Measurements from ENCODE around the gene FIP1L1. TPM values are rescaled to one million over a fixed set of nuclear protein-coding genes. Genes with fewer than 3 reads are reported as not detected.

FIP1L1 gene
- total RNA-seq, 5 donors from 2014 or later (not counting 1 experiment from before 2014, with no cell fraction given), result 63.6 to 72.3 (median 69.7) TPM

GRCh38 chr4:53489279-53489889 is 111.9 kb downstream of the FIP1L1 start:
- peaks cover 0 to 2% of the 10 kb centered on the region in 2 experiments for H3K27me3 ChIP-seq (replicated peaks in 1 of 2; ENCODE audit: control insufficient read depth in 2 of 2, extremely low read depth in 1 of 2, insufficient read depth in 2 of 2, low read length in 1 of 2)
- ATAC-seq (replicated peaks in 1 of 4) (no peak), DNase-seq (no peak)
- H3K4me3 ChIP-seq (ENCODE audit: control insufficient read depth in 1 of 2, extremely low read depth in 1 of 2, low read length in 1 of 2), result no peak overlapping the region
- H3K27ac Mint-ChIP-seq, result no peak overlapping the region
- H3K9me3 Mint-ChIP-seq, result peaks cover 0 to 3% (median 0%) of the 10 kb centered on the region in 3 donors
- H3K4me1 Mint-ChIP-seq, result no peaks in the 10 kb centered on the region
- no peaks in the 10 kb centered on the region for H3K4me1 ChIP-seq (ENCODE audit: control insufficient read depth in 1 of 2, extremely low read depth in 1 of 2, insufficient read depth in 2 of 2, low read length in 2 of 2)
- CTCF ChIA-PET, result interaction anchor here in 1 of 2 donors (0.6 kb wide), 1 partner anchor 23 kb away, joined by 3 read pairs; no protein-coding TSS in a partner anchor
- H3K27ac ChIP-seq (ENCODE audit: low read length), result no peak overlapping the region
- H3K9me3 ChIP-seq, result no peaks in the 10 kb centered on the region
- H3K36me3 Mint-ChIP-seq, result no peaks in the 10 kb centered on the region
- POLR2A ChIA-PET, result no interaction called here
- peaks cover 23 to 26% of the 10 kb centered on the region in 2 donors for H3K27me3 Mint-ChIP-seq
- H3K36me3 ChIP-seq (ENCODE audit: control insufficient read depth in 2 of 2, extremely low read depth in 1 of 2, insufficient read depth in 1 of 2, low read length in 1 of 2), result no peaks in the 10 kb centered on the region
- H3K4me3 Mint-ChIP-seq, result no peak overlapping the region

- peaks cover 18 to 26% of the 10 kb centered on the region in 2 donors for H3K27me3 Mint-ChIP-seq
- Histone ChIP-seq H3K4me3 (ENCODE audit: control insufficient read depth in 1 of 2, extremely low read depth in 1 of 2, low read length in 1 of 2) (no peak overlapping the region), H3K27ac (ENCODE audit: low read length) (no peak overlapping the region), H3K4me1 (ENCODE audit: control insufficient read depth in 1 of 2, extremely low read depth in 1 of 2, insufficient read depth in 2 of 2, low read length in 2 of 2) (no peaks in the 10 kb centered on the region), H3K27me3 (replicated peaks in 1 of 2; ENCODE audit: control insufficient read depth in 2 of 2, extremely low read depth in 1 of 2, insufficient read depth in 2 of 2, low read length in 1 of 2) (peaks cover 0 to 2% of the 10 kb centered on the region in 2 experiments), H3K36me3 (ENCODE audit: control insufficient read depth in 2 of 2, extremely low read depth in 1 of 2, insufficient read depth in 1 of 2, low read length in 1 of 2) (no peaks in the 10 kb centered on the region), H3K9me3 (no peaks in the 10 kb centered on the region)
- no peak overlapping the region for H3K27ac Mint-ChIP-seq
- DNase-seq (no peak), ATAC-seq (replicated peaks in 1 of 4) (no peak)
- CTCF ChIA-PET, result interaction anchor here in 1 of 2 donors (0.5 kb wide), 1 partner anchor 633 kb away, joined by 3 read pairs; no protein-coding TSS in a partner anchor
- no peak overlapping the region for H3K4me3 Mint-ChIP-seq
- no peaks in the 10 kb centered on the region for H3K36me3 Mint-ChIP-seq
- no CpG with 5 or more reads among the region's 6 CpGs for WGBS (ENCODE audit: insufficient coverage)
- POLR2A ChIA-PET, result no interaction called here
- H3K9me3 Mint-ChIP-seq, result no peaks in the 10 kb centered on the region
- no peaks in the 10 kb centered on the region for H3K4me1 Mint-ChIP-seq
These were observed 112.9 kb downstream of the FIP1L1 start for GRCh38 chr4:53490161-53490956.

- H3K36me3 ChIP-seq (ENCODE audit: control insufficient read depth in 2 of 2, extremely low read depth in 1 of 2, insufficient read depth in 1 of 2, low read length in 1 of 2), result no peaks in the 10 kb centered on the region
- H3K27ac Mint-ChIP-seq, result no peak overlapping the region
- POLR2A ChIA-PET, result no interaction called here
- no peak overlapping the region for H3K27ac ChIP-seq (ENCODE audit: low read length)
- peaks cover 0 to 2% of the 10 kb centered on the region in 2 experiments for H3K27me3 ChIP-seq (replicated peaks in 1 of 2; ENCODE audit: control insufficient read depth in 2 of 2, extremely low read depth in 1 of 2, insufficient read depth in 2 of 2, low read length in 1 of 2)
- H3K9me3 ChIP-seq, result no peaks in the 10 kb centered on the region
- ATAC-seq (replicated peaks in 1 of 4) (no peak), DNase-seq (no peak)
- H3K36me3 Mint-ChIP-seq, result no peaks in the 10 kb centered on the region
- WGBS (ENCODE audit: insufficient coverage), result 90% methylated on average over 2 of the region's 3 CpGs
- no peaks in the 10 kb centered on the region for H3K9me3 Mint-ChIP-seq
- peaks cover 17 to 22% of the 10 kb centered on the region in 2 donors for H3K27me3 Mint-ChIP-seq
- no peak overlapping the region for H3K4me3 Mint-ChIP-seq
- CTCF ChIA-PET, result no interaction called here
- no peak overlapping the region for H3K4me3 ChIP-seq (ENCODE audit: control insufficient read depth in 1 of 2, extremely low read depth in 1 of 2, low read length in 1 of 2)
- no peaks in the 10 kb centered on the region for H3K4me1 Mint-ChIP-seq
- no peaks in the 10 kb centered on the region for H3K4me1 ChIP-seq (ENCODE audit: control insufficient read depth in 1 of 2, extremely low read depth in 1 of 2, insufficient read depth in 2 of 2, low read length in 2 of 2)
These were observed 113.7 kb downstream of the FIP1L1 start for GRCh38 chr4:53490965-53491622.

- Histone ChIP-seq H3K4me1 (ENCODE audit: control insufficient read depth in 1 of 2, extremely low read depth in 1 of 2, insufficient read depth in 2 of 2, low read length in 2 of 2) (no peaks in the 10 kb centered on the region), H3K4me3 (ENCODE audit: control insufficient read depth in 1 of 2, extremely low read depth in 1 of 2, low read length in 1 of 2) (no peak overlapping the region), H3K27ac (ENCODE audit: low read length) (no peak overlapping the region), H3K27me3 (replicated peaks in 1 of 2; ENCODE audit: control insufficient read depth in 2 of 2, extremely low read depth in 1 of 2, insufficient read depth in 2 of 2, low read length in 1 of 2) (peaks cover 0 to 2% of the 10 kb centered on the region in 2 experiments), H3K36me3 (ENCODE audit: control insufficient read depth in 2 of 2, extremely low read depth in 1 of 2, insufficient read depth in 1 of 2, low read length in 1 of 2) (no peaks in the 10 kb centered on the region), H3K9me3 (no peaks in the 10 kb centered on the region)
- Mint-ChIP-seq H3K9me3 (no peaks in the 10 kb centered on the region), H3K36me3 (no peaks in the 10 kb centered on the region), H3K4me1 (no peaks in the 10 kb centered on the region), H3K27ac (no peak overlapping the region), H3K4me3 (no peak overlapping the region), H3K27me3 (peaks cover 1 to 5% of the 10 kb centered on the region in 2 donors)
- ATAC-seq (replicated peaks in 1 of 4) (no peak), DNase-seq (no peak)
- ChIA-PET CTCF (interaction anchor here in 1 of 2 donors (0.6 kb wide), 1 partner anchor 58 kb away, joined by 5 read pairs; no protein-coding TSS in a partner anchor), POLR2A (no interaction called here)
- no CpG with 5 or more reads among the region's 6 CpGs for WGBS (ENCODE audit: insufficient coverage)
These were observed 117.4 kb downstream of the FIP1L1 start for GRCh38 chr4:53494851-53495250.

GRCh38 chr4:53497487-53498244 is 120.2 kb downstream of the FIP1L1 start:
- ATAC-seq (replicated peaks in 1 of 4) (no peak), DNase-seq (no peak)
- no peaks in the 10 kb centered on the region for H3K4me1 Mint-ChIP-seq
- no peaks in the 10 kb centered on the region for H3K4me1 ChIP-seq (ENCODE audit: control insufficient read depth in 1 of 2, extremely low read depth in 1 of 2, insufficient read depth in 2 of 2, low read length in 2 of 2)
- 86% methylated on average over 1 of the region's 7 CpGs for WGBS (ENCODE audit: insufficient coverage)
- peaks cover 0 to 1% of the 10 kb centered on the region in 2 donors for H3K27me3 Mint-ChIP-seq
- H3K27me3 ChIP-seq (replicated peaks in 1 of 2; ENCODE audit: control insufficient read depth in 2 of 2, extremely low read depth in 1 of 2, insufficient read depth in 2 of 2, low read length in 1 of 2), result peaks cover 0 to under 1% of the 10 kb centered on the region in 2 experiments
- ChIA-PET CTCF (no interaction called here), POLR2A (no interaction called here)
- H3K9me3 ChIP-seq, result no peaks in the 10 kb centered on the region
- H3K36me3 Mint-ChIP-seq, result no peaks in the 10 kb centered on the region
- no peak overlapping the region for H3K4me3 Mint-ChIP-seq
- H3K27ac ChIP-seq (ENCODE audit: low read length), result no peak overlapping the region
- H3K27ac Mint-ChIP-seq, result no peak overlapping the region
- no peaks in the 10 kb centered on the region for H3K9me3 Mint-ChIP-seq
- H3K36me3 ChIP-seq (ENCODE audit: control insufficient read depth in 2 of 2, extremely low read depth in 1 of 2, insufficient read depth in 1 of 2, low read length in 1 of 2), result no peaks in the 10 kb centered on the region
- H3K4me3 ChIP-seq (ENCODE audit: control insufficient read depth in 1 of 2, extremely low read depth in 1 of 2, low read length in 1 of 2), result no peak overlapping the region

- H3K4me3 Mint-ChIP-seq, result no peak overlapping the region
- H3K36me3 Mint-ChIP-seq, result no peaks in the 10 kb centered on the region
- WGBS (ENCODE audit: insufficient coverage), result no CpG with 5 or more reads among the region's 2 CpGs
- Histone ChIP-seq H3K4me3 (ENCODE audit: control insufficient read depth in 1 of 2, extremely low read depth in 1 of 2, low read length in 1 of 2) (no peak overlapping the region), H3K9me3 (no peaks in the 10 kb centered on the region), H3K4me1 (ENCODE audit: control insufficient read depth in 1 of 2, extremely low read depth in 1 of 2, insufficient read depth in 2 of 2, low read length in 2 of 2) (no peaks in the 10 kb centered on the region), H3K27ac (ENCODE audit: low read length) (no peak overlapping the region), H3K36me3 (ENCODE audit: control insufficient read depth in 2 of 2, extremely low read depth in 1 of 2, insufficient read depth in 1 of 2, low read length in 1 of 2) (no peaks in the 10 kb centered on the region), H3K27me3 (replicated peaks in 1 of 2; ENCODE audit: control insufficient read depth in 2 of 2, extremely low read depth in 1 of 2, insufficient read depth in 2 of 2, low read length in 1 of 2) (no peaks in the 10 kb centered on the region)
- ATAC-seq (replicated peaks in 1 of 4) (no peak), DNase-seq (no peak)
- H3K9me3 Mint-ChIP-seq, result no peaks in the 10 kb centered on the region
- no peak overlapping the region for H3K27ac Mint-ChIP-seq
- H3K4me1 Mint-ChIP-seq, result no peaks in the 10 kb centered on the region
- CTCF ChIA-PET, result no interaction called here
- H3K27me3 Mint-ChIP-seq, result peaks cover 0 to 2% of the 10 kb centered on the region in 2 donors
- POLR2A ChIA-PET, result no interaction called here
These were observed 121.3 kb downstream of the FIP1L1 start for GRCh38 chr4:53498706-53499105.

All from T-cell (primary cell).